ENCODE measurements around the gene SOX30.
A peak's percentile ranks its signal among the peaks of the same experiment; 100 is the strongest.

Gene SOX30

GRCh38 chr5:157607371-157608161 is 44.7 kb downstream of the SOX30 start:
- no peak overlapping the region for H3K4me3 ChIP-seq (ENCODE audit: control insufficient read depth, low read depth, low read length)
- TF ChIP-seq CTCF (conservative IDR thresholded peaks at IDR 0.05; ENCODE audit: control insufficient read depth, insufficient read depth, low read depth, low read length) = no peak
- DNase-seq (ENCODE audit: low read depth) = peak; percentile 90

- DNase-seq (ENCODE audit: low read depth) = peak; percentile 75
- H3K4me3 ChIP-seq (ENCODE audit: control insufficient read depth, low read depth, low read length) = no peak overlapping the region
- TF ChIP-seq CTCF (conservative IDR thresholded peaks at IDR 0.05; ENCODE audit: control insufficient read depth, insufficient read depth, low read depth, low read length) = no peak
These were observed 46.2 kb downstream of the SOX30 start for GRCh38 chr5:157606046-157606445.

- peak; percentile 89 for DNase-seq (ENCODE audit: low read depth)
- no peak overlapping the region for H3K4me3 ChIP-seq (ENCODE audit: control insufficient read depth, low read depth, low read length)
- no peak for TF ChIP-seq CTCF (conservative IDR thresholded peaks at IDR 0.05; ENCODE audit: control insufficient read depth, insufficient read depth, low read depth, low read length)
These were observed 48.7 kb downstream of the SOX30 start for GRCh38 chr5:157603333-157604190.

GRCh38 chr5:157602505-157602904 is 49.7 kb downstream of the SOX30 start:
- H3K4me3 ChIP-seq (ENCODE audit: control insufficient read depth, low read depth, low read length) = no peak overlapping the region
- peak; percentile 61 for DNase-seq (ENCODE audit: low read depth)
- no peak for TF ChIP-seq CTCF (conservative IDR thresholded peaks at IDR 0.05; ENCODE audit: control insufficient read depth, insufficient read depth, low read depth, low read length)

GRCh38 chr5:157600252-157600651 is 52.0 kb downstream of the SOX30 start:
- no peak overlapping the region for H3K4me3 ChIP-seq (ENCODE audit: control insufficient read depth, low read depth, low read length)
- no peak for DNase-seq (ENCODE audit: low read depth)
- no peak for TF ChIP-seq CTCF (conservative IDR thresholded peaks at IDR 0.05; ENCODE audit: control insufficient read depth, insufficient read depth, low read depth, low read length)

- no peak for DNase-seq (ENCODE audit: low read depth)
- no peak for TF ChIP-seq CTCF (conservative IDR thresholded peaks at IDR 0.05; ENCODE audit: control insufficient read depth, insufficient read depth, low read depth, low read length)
- H3K4me3 ChIP-seq (ENCODE audit: control insufficient read depth, low read depth, low read length) = no peak overlapping the region
These were observed 52.7 kb downstream of the SOX30 start for GRCh38 chr5:157599565-157599964.

Data from fibroblast of mammary gland (primary cell).